Colon (tissue), 2 donors: ENCODE measurements around the gene NPAS3.

Experiments
- FAIRE-seq: peaks from 2 replicates; lab custom pipeline; 2012; peaks lifted over from hg19 to GRCh38; lab: Jason Lieb, UNC
- donor health status: control.
- donor health status: control.

Gene NPAS3

DNA sequence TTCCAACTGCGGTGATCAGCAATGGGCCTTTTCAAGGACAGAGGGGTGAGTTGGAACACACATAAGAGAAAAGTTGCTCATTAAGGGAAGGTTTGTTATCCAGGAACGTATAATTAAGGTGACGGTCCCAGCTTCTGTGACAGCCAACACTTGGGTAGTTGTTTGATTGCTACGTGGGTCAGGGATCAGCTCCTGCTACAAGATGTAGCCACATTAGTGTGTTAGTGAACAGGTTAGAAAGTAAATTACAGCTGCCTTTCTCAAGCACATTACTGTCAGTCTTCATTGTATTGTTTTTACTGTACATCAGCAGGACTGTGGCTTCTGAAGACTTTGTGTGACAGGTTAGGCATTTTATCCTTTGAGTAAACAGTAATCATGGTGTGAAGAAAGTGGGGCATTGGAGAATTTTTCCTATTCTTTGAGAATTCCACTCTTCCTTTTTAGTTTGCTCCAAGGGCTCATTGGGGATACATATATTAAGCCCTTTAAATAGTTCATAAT is 781.7 kb downstream of the NPAS3 start:
- no peak for FAIRE-seq

DNA sequence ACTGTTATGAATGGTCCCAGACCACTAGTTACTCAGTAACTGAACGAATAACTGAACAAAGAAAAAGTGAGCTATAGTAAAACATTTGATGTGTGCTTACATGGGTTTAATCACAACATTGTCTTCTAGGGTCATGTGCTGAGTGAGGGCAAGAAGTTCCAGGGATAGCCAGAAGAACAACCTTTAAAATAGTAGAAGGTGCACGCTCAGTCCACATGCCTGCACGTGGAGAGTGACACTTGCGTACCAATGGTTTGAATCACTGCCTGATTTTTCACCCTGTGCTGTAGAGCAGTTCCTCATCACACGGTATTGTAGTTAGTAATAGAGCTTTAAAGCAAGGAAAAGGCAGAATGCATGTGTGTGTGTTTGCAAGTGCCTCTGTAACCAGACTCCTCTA is 788.0 kb downstream of the NPAS3 start:
- FAIRE-seq: no peak

DNA sequence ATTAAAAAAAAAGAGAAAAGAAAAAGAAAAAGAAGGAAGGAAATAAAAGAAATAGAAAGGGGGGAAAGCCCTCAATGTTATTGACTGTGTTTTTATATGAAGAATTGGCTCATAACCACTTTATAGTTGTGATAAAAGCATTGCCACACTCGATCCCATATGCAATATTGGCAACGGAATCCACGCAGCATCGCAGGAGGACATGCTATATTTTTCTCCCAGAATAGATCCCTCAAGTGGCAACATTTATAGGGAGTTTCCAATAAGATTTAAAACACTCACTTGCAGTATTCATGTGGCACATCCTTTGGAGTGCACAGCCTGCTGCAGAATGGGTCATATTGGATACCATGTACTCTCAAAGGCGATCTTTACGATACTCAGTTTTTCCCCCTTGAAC is 788.9 kb downstream of the NPAS3 start:
- no peak for FAIRE-seq

- no peak for FAIRE-seq
These were observed 789.4 kb downstream of the NPAS3 start for GRCh38 chr14:33728010-33728498.

DNA sequence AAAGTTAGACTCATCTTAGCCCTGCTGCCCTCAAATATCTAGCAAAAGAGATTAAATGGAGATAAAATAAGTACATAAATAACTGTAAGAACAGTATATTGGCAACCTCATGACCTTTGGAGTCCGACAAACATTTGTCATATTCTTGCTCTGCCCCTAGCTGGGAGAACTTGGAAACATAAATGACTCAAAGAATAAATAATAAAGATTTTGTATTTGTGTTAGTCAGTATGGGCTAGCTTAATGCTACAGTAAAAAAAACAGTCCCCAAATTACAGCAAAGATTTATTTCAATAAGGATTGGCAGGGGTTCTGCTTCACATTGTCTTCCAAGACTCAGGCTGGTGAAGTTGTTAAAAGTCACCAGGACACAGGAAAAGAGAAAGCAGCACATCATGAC is 791.5 kb downstream of the NPAS3 start:
- FAIRE-seq: no peak

DNA sequence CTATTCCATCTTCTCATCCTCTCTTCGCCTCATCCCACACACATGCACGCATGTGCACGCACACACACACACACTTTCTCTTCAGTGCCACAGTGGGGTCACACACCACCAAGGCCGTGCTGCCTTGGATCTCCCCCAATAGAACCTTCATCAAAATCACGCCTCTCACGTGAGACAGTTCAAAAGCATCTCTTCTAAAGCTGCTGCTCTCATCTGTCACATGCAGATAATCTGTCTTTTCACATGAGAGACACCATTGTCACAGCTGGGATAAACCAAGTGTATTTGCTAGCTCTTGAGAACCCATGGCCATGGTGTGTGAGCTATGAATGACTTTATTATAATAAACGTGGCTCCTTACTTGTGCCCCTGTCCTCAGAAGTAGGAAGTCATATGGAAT is 793.5 kb downstream of the NPAS3 start:
- no peak for FAIRE-seq

- no peak for FAIRE-seq
These were observed 794.6 kb downstream of the NPAS3 start for GRCh38 chr14:33733310-33733709.

- FAIRE-seq: no peak
These were observed 795.0 kb downstream of the NPAS3 start for GRCh38 chr14:33733721-33734120.

- no peak for FAIRE-seq
These were observed 795.7 kb downstream of the NPAS3 start for GRCh38 chr14:33734387-33734786.

DNA sequence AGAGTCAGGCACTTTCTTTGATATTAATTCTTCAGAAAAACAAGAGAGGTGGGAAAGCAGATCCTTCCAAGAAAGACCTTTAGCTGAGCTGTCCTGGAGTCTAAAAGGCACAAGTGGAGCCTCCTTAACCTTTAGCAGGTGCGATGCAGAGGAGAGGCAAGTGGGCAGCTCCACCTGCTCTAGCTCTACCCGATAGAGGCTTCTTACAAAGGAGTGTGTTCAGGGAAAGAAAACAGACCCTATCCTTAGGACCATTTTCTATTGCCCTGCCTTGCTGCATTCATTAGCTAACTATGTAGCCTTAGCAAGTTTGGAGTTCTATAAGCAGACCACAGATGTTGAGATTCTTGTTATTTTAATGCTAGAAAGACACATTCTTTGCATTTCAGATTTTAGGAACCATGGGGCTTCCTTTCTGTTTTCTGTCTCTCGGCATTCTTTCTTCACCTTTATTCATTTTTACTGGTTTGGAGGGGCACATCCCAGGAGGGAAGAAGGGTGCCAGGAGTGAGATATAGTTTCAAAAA is 797.7 kb downstream of the NPAS3 start:
- FAIRE-seq: no peak

DNA sequence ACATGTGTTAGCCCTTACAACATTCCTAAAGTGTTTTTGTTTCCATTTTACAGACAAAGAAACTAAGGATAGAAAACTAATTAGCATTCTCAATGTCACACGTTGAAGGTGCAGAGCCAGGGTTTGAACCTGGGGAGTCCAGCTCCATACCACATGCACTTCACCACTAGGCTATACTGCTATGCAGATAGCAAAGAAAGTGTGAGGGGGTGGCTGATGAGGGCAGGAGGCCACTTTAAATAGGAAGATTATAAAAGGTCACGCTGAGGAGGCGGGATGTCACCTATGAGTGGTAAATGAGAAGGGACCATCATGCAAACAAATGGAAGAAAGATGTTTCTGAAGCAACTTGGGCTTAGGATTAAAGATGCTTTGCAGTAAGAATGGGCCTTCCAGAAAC is 798.3 kb downstream of the NPAS3 start:
- FAIRE-seq: no peak

- FAIRE-seq: no peak
These were observed 798.8 kb downstream of the NPAS3 start for GRCh38 chr14:33737446-33737845.

GRCh38 chr14:33738029-33738428 is 799.4 kb downstream of the NPAS3 start:
- no peak for FAIRE-seq

GRCh38 chr14:33738491-33738890 is 799.8 kb downstream of the NPAS3 start:
- no peak for FAIRE-seq

- FAIRE-seq: no peak
These were observed 801.9 kb downstream of the NPAS3 start for GRCh38 chr14:33740531-33740930.

DNA sequence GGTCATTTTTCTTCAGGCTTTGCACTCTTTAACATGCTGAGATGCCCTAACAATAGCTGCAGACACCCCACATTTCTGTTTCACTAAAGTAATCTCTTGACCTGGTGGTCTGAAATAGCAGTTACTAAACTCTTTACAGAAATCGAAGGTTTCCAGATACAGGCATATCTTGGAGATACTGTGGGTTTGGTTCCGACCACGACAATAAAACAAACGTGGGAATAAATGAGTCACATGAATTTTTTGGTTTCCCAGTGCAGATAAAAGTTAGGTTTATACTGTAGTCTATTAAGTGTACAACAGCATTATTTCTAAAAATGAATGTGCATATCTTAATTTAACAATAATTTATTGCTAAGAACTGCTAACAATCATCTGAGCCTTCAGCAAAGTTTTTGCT is 803.5 kb downstream of the NPAS3 start:
- FAIRE-seq: no peak

- no peak for FAIRE-seq
These were observed 806.5 kb downstream of the NPAS3 start for GRCh38 chr14:33745163-33745562.

GRCh38 chr14:33747749-33748148 is 809.1 kb downstream of the NPAS3 start:
- no peak for FAIRE-seq

DNA sequence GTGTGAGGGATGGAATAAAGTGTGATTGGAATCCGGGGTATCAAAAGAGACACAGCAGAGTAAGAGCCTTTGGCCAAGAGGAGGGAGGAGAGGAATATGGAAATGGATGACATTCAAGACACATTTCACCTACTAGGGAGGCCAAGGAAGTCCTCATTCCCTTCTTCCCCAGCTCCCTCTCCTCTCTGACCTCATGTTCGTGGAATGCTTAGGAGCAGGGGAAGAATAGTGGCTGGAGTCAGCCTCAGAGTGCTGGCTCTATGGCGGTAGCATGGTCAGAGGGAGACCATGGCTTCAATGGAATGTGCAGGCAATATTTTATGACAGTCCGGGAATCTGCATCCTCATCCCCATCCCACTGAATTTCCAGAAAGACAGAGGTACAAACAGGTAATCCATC is 815.6 kb downstream of the NPAS3 start:
- FAIRE-seq: no peak

- no peak for FAIRE-seq
These were observed 816.7 kb downstream of the NPAS3 start for GRCh38 chr14:33755358-33755757.

GRCh38 chr14:33756833-33757232 is 818.2 kb downstream of the NPAS3 start:
- no peak for FAIRE-seq

- no peak for FAIRE-seq
These were observed 819.9 kb downstream of the NPAS3 start for GRCh38 chr14:33758547-33758946.

GRCh38 chr14:33762161-33762851 is 823.6 kb downstream of the NPAS3 start:
- FAIRE-seq: no peak
